Lower leg skin (tissue), 4 donors: ENCODE measurements around the gene ZFP64. TPM values are rescaled to one million over a fixed set of nuclear protein-coding genes. Genes with fewer than 3 reads are reported as not detected.

Source experiments
- DNase-seq, 2 donors: peaks; one replicate each; pipeline ENCODE4 v3.0.0-alpha.2; 2019; ENCODE audit warnings: low spot score in 2 of 2
- H3K4me3 ChIP-seq: fragments of 200-600 bp; sonication (generic); 2 replicates; pipeline ENCODE4 v1.5.1; 2017; ENCODE audit warnings: mild to moderate bottlenecking, low read depth; ENCODE audit not compliant: poor library complexity, severe bottlenecking
- CTCF ChIP-seq, 3 donors: fragments of 450-650 bp; IDR thresholded peaks; one replicate each; pipeline ENCODE4 v1.5.1; 2016; ENCODE audit warnings: antibody characterized with exemption in 3 of 3, mild to moderate bottlenecking in 3 of 3, moderate library complexity in 2 of 3
- POLR2A ChIP-seq, 2 donors: fragments of 450-650 bp; IDR thresholded peaks; one replicate each; pipeline ENCODE4 v1.6.1; 2016 to 2017; ENCODE audit warnings: antibody characterized with exemption in 2 of 2, mild to moderate bottlenecking in 1 of 2, moderate library complexity in 1 of 2
- WGBS, 2 donors: methylation state at CpG; one replicate each; pipeline ENCODE4 v1.1.5; 2018; 5-methylcytosine and 5-hydroxymethylcytosine counted together
- intact Hi-C: fragments of 100-400 bp; cut with DNase I; formaldehyde crosslinking; loops from one replicate; pipeline ENCODE4 v1.15.0; 2023; ENCODE audit warnings: low total_unique reads
- total RNA-seq, 4 donors: library from RNA; depleted of rRNA; stranded (reverse); fragments of >200 nt; gene quantifications; one replicate each; pipeline ENCODE4 v1.1.0, GENCODE V29; 2016

ZFP64 gene
- total RNA-seq, 4 donors from 2014 or later: 23.7 to 65.5 (median 27.1) TPM

GRCh38 chr20:52124821-52125220 lies 66.8 kb downstream of the ZFP64 start:
- H3K4me3 ChIP-seq: no peak overlapping the region
- DNase-seq: no peak
- intact Hi-C loops: no loop called here
- 89 to 92% methylated on average over 3 of the region's 3 CpGs for WGBS, 2 donors
- no peak for TF ChIP-seq POLR2A (IDR thresholded peaks at IDR 0.05)
- TF ChIP-seq CTCF (IDR thresholded peaks at IDR 0.05): no peak

GRCh38 chr20:52118696-52119095 lies 72.9 kb downstream of the ZFP64 start:
- intact Hi-C loops: loop anchor here (2.0 kb wide), 1 partner anchor 28 kb away; no protein-coding TSS in a partner anchor
- TF ChIP-seq POLR2A (IDR thresholded peaks at IDR 0.05) (no peak), CTCF (IDR thresholded peaks at IDR 0.05) (no peak)
- no peak for DNase-seq
- no peak overlapping the region for H3K4me3 ChIP-seq
- WGBS, 2 donors: 90 to 91% methylated on average over 5 of the region's 5 CpGs

- WGBS, 2 donors: 83 to 91% methylated on average over 2 of the region's 2 CpGs
These were observed 73.5 kb downstream of the ZFP64 start for GRCh38 chr20:52118016-52118623.

GRCh38 chr20:52110456-52110855 lies 81.1 kb downstream of the ZFP64 start:
- DNase-seq: no peak
- intact Hi-C loops: no loop called here
- WGBS, 2 donors: 95% methylated on average over 6 of the region's 6 CpGs
- H3K4me3 ChIP-seq: no peak overlapping the region
- TF ChIP-seq CTCF (IDR thresholded peaks at IDR 0.05) (no peak), POLR2A (IDR thresholded peaks at IDR 0.05) (no peak)

More at GRCh38 chr20:52118016-52118623, 73.5 kb downstream of the ZFP64 start:
- no peak for DNase-seq
- no peak overlapping the region for H3K4me3 ChIP-seq
- intact Hi-C loops: loop anchor here (2.0 kb wide), 1 partner anchor 27 kb away; no protein-coding TSS in a partner anchor
- TF ChIP-seq CTCF (IDR thresholded peaks at IDR 0.05) (no peak), POLR2A (IDR thresholded peaks at IDR 0.05) (no peak)

- DNase-seq: peak; percentile 74 to 88
- TF ChIP-seq POLR2A (IDR thresholded peaks at IDR 0.05) (no peak), CTCF (IDR thresholded peaks at IDR 0.05) (no peak)
- H3K4me3 ChIP-seq: no peak overlapping the region
- intact Hi-C loops: no loop called here
- WGBS, 2 donors: 6 to 7% methylated on average over 43 to 46 of the region's 47 CpGs
These were observed 85.8 kb downstream of the ZFP64 start for GRCh38 chr20:52105442-52106422.
